ENCODE data around the gene LRRC27.
"Not testable (repeated sequence)": the region's sequence is repeated elsewhere in the genome, so short reads cannot be mapped to it uniquely, and the experiment has no call there.

LRRC27 gene

GRCh38 chr10:132331601-132332432 is at the start of gene LRRC27:
Gene LRRC27, plus strand, starts transcription at chr10:132332193. Its CDS starts 1,332 bp downstream, at chr10:132333525.
- peak; percentile 99 for DNase-seq

GRCh38 chr10:132282667-132283603 is 49.1 kb upstream of the LRRC27 start:
- no peak for DNase-seq

GRCh38 chr10:132283604-132284382 is 48.2 kb upstream of the LRRC27 start:
- no peak for DNase-seq

DNA sequence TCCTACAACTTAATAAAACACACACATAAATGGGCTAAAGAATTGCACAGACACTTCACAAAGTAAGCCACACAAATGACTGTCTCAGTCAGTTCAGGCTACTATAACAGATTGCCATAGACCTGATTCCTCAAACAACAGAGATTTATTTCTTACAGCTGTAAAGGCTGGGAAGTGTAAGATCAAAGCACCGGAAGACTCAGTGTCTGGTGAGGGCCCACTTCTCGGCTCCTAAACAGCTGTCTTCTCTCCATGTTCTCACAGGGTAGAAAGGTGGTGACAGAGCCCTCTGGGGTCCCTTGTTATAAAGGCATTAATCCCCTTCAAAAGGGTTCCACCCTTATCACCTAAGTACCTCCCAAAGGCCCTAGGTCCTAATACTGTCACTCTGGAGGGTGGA is 42.6 kb upstream of the LRRC27 start:
- no peak for DNase-seq

GRCh38 chr10:132290631-132291030 is 41.4 kb upstream of the LRRC27 start:
- no peak for DNase-seq

- DNase-seq = no peak
These were observed 40.2 kb upstream of the LRRC27 start for GRCh38 chr10:132291826-132292225.

DNA sequence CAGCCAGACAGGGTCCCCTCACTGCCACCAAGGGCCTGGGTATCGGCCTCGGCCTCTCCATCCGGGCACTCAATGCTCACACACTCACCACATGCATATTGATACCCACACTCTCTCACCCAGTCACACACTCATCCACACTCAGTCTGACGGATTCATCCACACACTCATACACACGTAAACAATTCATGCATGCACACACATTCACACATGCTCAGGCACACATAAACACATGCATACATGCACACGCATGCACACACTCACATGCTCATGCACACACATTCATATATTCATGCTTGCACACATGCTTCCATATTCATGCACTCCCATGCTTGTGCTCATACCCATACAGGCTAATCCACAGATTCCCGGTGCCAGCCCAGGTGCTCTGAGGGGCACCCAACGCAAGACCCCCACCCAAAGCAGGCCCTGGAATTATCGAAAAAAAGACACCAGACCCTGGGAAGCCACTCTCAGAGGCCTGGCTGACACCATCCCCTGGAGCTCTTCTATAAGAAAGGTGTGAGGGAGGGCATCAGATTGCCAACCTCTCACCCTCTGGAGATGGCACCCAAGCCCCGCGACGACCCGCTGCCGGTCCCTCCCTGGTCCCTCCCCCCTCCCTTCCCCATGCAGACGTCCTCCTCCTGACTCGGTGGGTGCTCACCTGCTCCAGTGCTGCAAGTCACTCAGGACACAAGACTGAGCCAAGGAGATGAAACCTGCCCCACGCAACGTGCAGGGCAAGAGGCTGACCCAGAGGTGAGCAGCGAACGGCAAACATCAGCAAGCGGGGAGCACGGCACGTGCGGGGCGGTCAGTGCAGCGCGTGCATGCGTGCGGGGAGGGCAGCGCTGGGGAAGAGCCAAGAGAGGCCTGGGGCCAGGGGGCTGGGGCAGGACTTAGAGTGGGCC is 39.4 kb upstream of the LRRC27 start:
- no peak for DNase-seq

DNA sequence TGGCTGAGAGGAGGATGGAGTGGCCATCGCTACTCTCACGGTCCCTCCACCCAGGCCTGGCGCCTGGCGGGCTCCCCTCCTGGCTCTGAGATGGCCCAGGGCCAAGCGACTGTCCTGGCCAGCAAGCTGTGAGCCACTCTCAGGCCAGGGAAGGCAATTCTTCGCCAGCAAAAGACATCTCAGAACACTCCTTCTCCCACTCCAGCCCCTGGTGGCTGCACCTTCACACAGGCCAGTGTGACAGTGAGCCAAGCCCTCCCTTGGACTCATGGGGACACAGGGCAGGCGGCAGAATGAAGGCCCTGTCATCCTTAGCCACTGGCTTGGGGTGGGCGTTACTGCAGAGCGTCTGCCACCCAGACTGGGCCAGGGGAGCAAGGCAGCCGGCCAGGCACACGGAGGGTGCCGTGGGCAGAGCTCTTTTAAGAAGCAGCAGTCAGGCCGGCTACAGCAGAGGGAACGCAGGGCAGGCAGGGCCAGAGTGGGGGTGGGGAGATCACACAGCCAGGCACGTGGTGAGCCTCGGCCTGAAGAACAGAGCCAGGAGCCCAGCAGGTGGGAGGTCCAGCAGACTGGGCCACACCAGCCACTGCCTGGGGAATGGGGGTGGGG is 38.7 kb upstream of the LRRC27 start:
- DNase-seq = no peak

DNA sequence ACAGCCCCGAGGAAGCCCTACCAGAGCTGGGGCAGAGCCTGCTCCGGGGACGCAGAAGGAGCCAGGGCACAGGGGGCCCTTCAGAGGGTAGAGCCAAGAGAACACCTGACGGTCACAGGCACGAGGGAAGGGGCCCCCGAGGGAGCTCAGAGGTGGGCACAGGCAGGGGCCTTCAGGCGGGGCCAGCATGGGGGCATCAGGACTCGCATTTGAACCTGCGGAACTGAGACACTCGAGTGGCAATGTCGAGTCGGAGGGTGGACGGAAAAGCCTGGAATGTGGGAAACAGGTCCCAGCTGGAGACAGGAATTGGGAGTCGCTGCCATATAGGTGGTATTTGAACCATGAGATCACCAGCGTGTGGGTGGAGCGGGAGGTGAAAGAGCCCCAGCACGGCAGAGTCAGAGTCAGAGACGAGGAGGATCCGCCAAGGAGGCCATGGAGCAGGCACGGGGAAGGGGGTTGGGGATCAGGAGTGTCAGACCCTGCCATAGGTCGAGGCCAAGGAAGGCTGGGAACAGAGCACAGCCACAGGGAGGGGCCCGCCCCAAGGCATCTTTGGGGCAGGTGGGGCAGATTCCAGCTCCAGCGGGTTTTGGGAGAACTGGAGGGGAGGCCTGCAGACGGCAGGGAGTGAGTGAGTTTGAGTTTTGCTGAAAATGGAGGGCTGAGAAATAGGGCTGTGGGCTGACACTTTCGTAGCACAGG is 38.0 kb upstream of the LRRC27 start:
- DNase-seq = no peak

- peak; percentile 47 for DNase-seq
These were observed 37.3 kb upstream of the LRRC27 start for GRCh38 chr10:132294561-132295318.

DNA sequence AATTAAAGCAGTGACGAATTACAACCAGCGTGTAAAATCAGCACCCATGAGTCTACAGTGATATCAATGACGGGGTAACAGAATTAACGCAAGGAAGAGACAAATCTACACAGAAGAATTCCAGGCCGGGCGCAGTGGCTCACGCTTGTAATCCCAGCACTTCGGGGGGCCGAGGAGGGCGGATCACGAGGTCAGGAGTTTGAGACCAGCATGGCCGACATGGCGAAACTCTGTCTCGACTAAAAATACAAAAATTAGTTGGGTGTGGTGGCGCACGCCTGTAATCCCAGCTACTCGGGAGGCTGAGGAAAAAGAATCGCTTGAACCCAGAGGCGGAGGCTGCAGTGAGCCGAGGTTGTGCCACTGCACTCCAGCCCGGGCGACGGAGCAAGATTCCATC is 36.5 kb upstream of the LRRC27 start:
- DNase-seq = not testable (repeated sequence)

GRCh38 chr10:132296666-132297443 is 35.1 kb upstream of the LRRC27 start:
- no peak for DNase-seq

DNA sequence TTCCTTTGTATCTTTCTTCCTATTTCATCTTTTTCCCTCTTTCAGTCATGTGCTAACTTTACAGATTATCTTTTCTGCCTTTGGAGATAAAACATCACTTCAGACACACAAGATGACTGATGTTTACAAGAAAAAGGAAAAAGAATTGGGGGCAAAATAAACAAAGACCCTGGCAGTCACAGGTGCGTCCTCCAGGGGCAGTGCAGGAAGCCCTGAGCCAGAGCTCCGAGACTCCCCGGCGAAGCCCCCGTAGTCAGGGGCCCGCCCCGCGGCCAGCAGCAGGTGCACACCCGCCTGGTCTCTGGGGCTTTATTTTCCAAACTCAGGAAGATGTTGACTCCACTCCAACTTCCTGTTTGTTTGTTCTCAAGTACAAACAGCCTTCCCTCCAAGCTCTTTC is 34.5 kb upstream of the LRRC27 start:
- no peak for DNase-seq

- DNase-seq = no peak
These were observed 33.7 kb upstream of the LRRC27 start for GRCh38 chr10:132298038-132298881.

DNA sequence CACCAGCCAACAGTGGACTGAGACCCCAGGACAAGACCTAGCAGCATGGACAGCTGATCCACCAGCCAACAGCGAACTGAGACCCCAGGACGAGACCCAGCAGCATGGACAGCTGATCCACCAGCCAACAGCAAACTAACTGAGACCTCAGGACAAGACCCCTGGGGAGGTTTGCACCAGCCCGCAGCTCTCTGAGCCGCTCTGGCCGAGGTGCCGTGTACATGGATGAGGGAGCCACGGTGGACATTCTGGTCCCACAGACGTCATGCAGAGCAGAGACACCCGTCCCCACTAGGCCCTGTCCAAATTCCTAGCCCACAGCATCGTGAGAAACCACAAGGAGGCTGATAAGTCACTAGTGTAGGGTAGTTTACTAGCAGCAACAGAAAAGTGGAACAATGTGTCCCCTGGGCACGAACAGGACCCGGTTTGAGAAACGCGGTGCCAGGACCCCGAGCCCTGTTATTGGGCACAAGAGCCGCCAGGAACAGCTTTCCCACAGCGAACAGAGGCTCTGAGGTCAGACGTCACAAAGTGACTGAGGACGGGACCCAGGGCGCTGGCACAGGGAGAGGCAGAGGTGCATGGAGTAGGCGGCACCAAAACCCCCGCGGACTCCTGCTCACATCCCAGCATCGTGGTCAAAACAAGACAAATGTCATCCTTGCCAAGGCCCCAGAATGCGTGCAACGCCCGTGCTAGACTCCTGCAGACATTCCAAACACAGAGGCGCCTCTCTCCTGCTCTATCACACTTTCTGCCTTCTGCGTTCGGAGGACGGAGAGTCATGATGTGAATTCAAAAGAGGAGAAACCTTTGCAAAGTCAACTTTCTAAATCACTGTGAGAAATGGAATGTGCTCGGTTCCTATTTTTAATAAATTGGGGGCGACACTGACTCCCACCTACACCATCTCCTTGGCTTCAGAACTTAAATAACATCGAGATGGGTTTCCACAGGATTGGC is 32.3 kb upstream of the LRRC27 start:
- no peak for DNase-seq

DNA sequence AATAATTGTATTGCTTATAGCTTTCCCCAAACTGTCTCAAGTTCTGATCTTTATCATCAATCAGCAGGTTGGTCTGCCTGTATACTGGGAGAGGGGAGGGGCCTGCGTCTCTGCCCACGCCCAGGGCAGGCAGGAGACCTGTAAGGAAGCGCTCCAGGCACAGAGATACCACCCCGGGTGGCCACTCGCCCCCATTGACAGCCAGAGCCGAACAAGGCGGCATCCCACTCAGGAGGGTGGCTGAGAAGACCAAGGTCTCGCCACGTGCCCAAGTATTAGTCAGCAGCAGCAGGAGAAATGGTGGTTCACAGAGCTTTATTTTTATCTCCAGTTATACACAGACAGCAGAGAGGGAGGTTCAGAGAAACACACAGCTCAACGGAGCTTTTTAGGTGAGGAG is 31.4 kb upstream of the LRRC27 start:
- no peak for DNase-seq
